ENCODE data around the gene LILRA6. TPM values are rescaled to one million over a fixed set of nuclear protein-coding genes. Genes with fewer than 3 reads are reported as not detected.
A peak's percentile ranks its signal among the peaks of the same experiment; 100 is the strongest.
"Not testable (repeated sequence)": the region's sequence is repeated elsewhere in the genome, so short reads cannot be mapped to it uniquely, and the experiment has no call there.

The LILRA6 gene
- total RNA-seq, 6 donors from 2014 or later = 4.0 to 38.3 (median 15.2) TPM

DNA sequence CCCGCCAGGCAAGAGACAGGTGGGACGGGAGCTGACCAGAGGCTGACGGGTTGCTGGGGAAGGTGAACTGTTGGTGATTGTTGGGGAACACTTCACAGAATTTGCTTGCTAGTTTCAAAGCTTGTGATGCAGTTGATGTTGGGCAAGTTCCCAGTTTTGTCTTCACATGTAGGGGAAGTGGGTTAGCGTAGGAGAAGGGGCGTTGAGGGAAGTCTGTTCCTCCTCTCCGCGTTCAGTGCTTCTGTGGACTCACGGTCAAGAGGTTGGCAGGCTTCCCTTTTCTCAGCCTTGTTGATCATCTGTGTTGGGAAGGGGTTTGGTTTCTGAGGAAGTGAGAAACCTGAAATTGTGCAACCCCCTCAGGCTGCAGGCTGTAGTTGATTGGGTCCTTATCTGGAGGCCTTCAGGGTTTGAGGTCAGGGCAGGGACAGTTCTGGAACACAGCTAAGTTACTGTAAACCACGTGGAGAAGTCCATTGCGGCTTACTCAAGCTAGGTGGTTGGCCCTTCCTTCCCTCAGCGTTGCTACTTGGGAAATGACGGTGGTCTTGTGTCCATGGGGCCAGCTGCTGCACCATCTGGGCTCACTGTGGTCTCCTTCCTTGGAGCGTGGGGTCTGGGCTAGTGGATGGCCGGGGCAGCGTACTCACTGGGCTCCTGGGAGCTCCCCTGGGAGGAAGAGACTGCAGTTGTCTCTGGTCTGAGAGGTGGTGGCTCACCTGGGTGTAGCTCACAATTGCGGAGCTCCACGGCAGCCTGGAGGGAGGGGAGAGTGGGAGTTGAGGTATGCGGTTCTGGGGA, 34.4 kb downstream of the LILRA6 start:
- peaks cover 3 to 56% (median 44%) of the 10 kb centered on the region in 4 donors for H3K36me3 ChIP-seq

DNA sequence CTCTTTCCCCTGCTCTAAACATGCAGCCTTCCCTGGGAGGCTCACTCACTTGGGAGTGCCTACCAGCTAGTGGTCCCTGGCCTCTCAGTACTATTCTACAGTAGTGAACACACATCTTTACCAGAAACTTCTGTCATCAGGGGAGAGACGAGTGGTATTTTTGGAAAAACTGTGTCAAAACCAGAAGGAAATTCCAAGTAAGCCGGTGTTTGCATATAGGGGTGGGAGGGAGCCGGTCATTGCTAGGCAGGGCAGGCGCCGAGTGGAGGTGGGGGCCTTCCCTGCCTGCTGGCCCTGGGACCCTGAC, 35.0 kb downstream of the LILRA6 start:
- DNase-seq = peak in 1 of 2 donors; percentile 84
- no peak for ATAC-seq (ENCODE audit: low FRiP score in 2 of 2)
- H3K36me3 ChIP-seq = peaks cover 3 to 62% (median 50%) of the 10 kb centered on the region in 4 donors
- peak overlapping the region in 1 of 4 donors; percentile 86 for H3K4me3 ChIP-seq
- peak overlapping the region; percentile 89 to 96 (median 95) for H3K27ac ChIP-seq
- peaks cover 71 to 89% (median 87%) of the 10 kb centered on the region in 4 donors for H3K4me1 ChIP-seq
- WGBS, 2 donors = 16 to 51% methylated on average over 5 of the region's 5 CpGs
- H3K27me3 ChIP-seq = no peaks in the 10 kb centered on the region
- H3K9me3 ChIP-seq = no peaks in the 10 kb centered on the region
- TF ChIP-seq POLR2A (IDR thresholded peaks at IDR 0.05) = no peak
- no peak for TF ChIP-seq POLR2AphosphoS5 (IDR thresholded peaks at IDR 0.05)
- TF ChIP-seq EP300 (IDR thresholded peaks at IDR 0.05) = no peak
- TF ChIP-seq, protein P1, sequence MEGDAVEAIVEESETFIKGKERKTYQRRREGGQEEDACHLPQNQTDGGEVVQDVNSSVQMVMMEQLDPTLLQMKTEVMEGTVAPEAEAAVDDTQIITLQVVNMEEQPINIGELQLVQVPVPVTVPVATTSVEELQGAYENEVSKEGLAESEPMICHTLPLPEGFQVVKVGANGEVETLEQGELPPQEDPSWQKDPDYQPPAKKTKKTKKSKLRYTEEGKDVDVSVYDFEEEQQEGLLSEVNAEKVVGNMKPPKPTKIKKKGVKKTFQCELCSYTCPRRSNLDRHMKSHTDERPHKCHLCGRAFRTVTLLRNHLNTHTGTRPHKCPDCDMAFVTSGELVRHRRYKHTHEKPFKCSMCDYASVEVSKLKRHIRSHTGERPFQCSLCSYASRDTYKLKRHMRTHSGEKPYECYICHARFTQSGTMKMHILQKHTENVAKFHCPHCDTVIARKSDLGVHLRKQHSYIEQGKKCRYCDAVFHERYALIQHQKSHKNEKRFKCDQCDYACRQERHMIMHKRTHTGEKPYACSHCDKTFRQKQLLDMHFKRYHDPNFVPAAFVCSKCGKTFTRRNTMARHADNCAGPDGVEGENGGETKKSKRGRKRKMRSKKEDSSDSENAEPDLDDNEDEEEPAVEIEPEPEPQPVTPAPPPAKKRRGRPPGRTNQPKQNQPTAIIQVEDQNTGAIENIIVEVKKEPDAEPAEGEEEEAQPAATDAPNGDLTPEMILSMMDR (IDR thresholded peaks at IDR 0.05) = no peak

More for the DNA sequence above, 34.4 kb downstream of the LILRA6 start:
- TF ChIP-seq POLR2A (IDR thresholded peaks at IDR 0.05) (peak in 3 of 4 donors; percentile 41 to 73 (median 54)), POLR2AphosphoS5 (IDR thresholded peaks at IDR 0.05) (peak; percentile 86 to 98), EP300 (IDR thresholded peaks at IDR 0.05) (peak; percentile 94 to 97 (median 96))
- TF ChIP-seq, protein P1 (IDR thresholded peaks at IDR 0.05) = peak in 1 of 6 experiments; percentile 1
- H3K4me1 ChIP-seq = peaks cover 66 to 83% (median 81%) of the 10 kb centered on the region in 4 donors
- H3K27ac ChIP-seq = peak overlapping the region; percentile 91 to 96 (median 95)
- DNase-seq (peak in 1 of 2 donors; percentile 97), ATAC-seq (ENCODE audit: low FRiP score in 2 of 2) (peak; percentile 81)
- no peaks in the 10 kb centered on the region for H3K9me3 ChIP-seq
- H3K27me3 ChIP-seq = no peaks in the 10 kb centered on the region
- WGBS, 2 donors = 38 to 55% methylated on average over 12 of the region's 18 CpGs
- H3K4me3 ChIP-seq = peak overlapping the region in 2 of 4 donors; percentile 10 to 86

DNA sequence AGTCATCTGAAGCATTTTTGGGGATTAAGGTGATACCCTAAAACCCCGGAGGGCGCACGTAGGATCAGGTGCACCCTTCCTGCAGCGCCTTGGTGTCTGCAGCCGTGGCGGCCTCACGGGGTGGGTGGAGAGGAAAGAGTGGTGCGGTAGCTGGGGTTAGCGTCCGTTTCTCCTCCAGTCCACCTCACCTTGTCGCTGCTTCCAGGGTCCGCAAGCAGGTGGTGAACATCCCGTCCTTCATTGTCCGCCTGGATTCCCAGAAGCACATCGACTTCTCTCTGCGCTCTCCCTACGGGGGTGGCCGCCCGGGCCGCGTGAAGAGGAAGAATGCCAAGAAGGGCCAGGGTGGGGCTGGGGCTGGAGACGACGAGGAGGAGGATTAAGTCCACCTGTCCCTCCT, 35.4 kb downstream of the LILRA6 start:
- H3K9me3 ChIP-seq; H3K27me3 ChIP-seq; ATAC-seq (ENCODE audit: low FRiP score in 2 of 2): not testable (repeated sequence)
- Histone ChIP-seq H3K4me3 (peak overlapping the region in 2 of 4 donors; percentile 2 to 86), H3K4me1 (peaks cover 76 to 93% (median 91%) of the 10 kb centered on the region in 4 donors), H3K36me3 (peaks cover 3 to 66% (median 54%) of the 10 kb centered on the region in 4 donors), H3K27ac (peak overlapping the region; percentile 89 to 96 (median 95))
- WGBS, 2 donors = 72 to 73% methylated on average over 22 to 23 of the region's 23 CpGs
- peak in 1 of 2 donors; percentile 85 for DNase-seq

DNA sequence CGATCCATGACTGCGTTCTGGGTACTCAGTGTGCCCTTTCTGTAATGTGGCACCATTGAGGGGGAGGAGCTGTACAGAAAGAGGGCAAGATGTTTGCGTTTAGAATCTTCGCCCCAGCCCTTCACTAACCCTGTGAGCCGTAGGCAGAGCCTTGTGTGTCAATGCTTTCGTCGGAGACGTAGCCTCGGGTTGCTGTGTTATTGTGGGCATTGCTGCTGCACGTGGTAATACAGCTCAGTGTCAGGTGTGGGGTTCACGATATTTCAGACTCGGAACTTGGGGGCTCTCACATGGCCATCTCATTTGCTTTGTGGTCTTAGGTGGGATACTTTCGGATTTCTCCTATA, 35.8 kb downstream of the LILRA6 start:
- DNase-seq (no peak), ATAC-seq (ENCODE audit: low FRiP score in 2 of 2) (no peak)
- Histone ChIP-seq H3K36me3 (peaks cover 3 to 70% (median 58%) of the 10 kb centered on the region in 4 donors), H3K4me1 (peaks cover 80 to 97% (median 95%) of the 10 kb centered on the region in 4 donors), H3K9me3 (no peaks in the 10 kb centered on the region), H3K4me3 (peak overlapping the region in 2 of 4 donors; percentile 2 to 86), H3K27me3 (no peaks in the 10 kb centered on the region), H3K27ac (peak overlapping the region; percentile 89 to 96 (median 95))
- 67 to 81% methylated on average over 9 to 13 of the region's 13 CpGs for WGBS, 2 donors
- no peak for TF ChIP-seq POLR2AphosphoS5 (IDR thresholded peaks at IDR 0.05)
- no peak for TF ChIP-seq POLR2A (IDR thresholded peaks at IDR 0.05)
- no peak for TF ChIP-seq EP300 (IDR thresholded peaks at IDR 0.05)
- TF ChIP-seq, protein P1 (IDR thresholded peaks at IDR 0.05) = no peak

DNA sequence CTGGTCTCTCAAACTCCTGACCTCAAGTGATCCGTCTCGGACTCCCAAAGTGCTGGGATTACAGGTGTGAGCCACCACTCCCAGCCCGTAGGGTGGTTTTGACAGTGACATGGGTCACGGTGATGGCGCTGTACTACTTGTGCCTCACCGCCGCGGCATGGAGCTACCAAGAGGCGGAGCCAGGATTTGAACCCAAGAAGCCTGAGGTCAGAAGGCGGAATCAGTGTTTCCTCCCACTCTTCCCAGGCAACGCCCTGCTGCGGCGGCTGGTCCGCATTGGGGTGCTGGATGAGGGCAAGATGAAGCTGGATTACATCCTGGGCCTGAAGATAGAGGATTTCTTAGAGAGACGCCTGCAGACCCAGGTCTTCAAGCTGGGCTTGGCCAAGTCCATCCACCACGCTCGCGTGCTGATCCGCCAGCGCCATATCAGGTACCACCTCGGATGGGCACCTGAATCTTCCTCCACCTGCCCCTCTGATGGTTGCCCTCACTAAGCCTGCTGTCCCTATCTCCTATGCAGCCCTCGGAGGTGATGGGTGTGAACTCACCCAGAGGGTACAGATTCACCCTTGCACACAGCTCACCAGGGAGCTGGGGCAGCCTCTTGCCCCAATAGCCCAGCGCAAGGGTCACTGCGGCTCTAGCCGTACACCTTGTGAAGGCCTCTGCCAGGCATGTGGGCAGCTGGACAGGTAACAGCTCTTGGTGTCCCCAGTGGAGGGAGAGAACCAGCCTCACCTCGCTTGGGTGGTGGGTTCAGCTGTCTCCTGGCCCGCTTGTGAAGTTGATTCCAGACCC, 36.4 kb downstream of the LILRA6 start:
- Histone ChIP-seq H3K27ac (peak overlapping the region; percentile 89 to 96 (median 95)), H3K27me3 (no peaks in the 10 kb centered on the region), H3K4me3 (peak overlapping the region in 1 of 4 donors; percentile 86), H3K9me3 (no peaks in the 10 kb centered on the region), H3K36me3 (peaks cover 3 to 75% (median 61%) of the 10 kb centered on the region in 4 donors), H3K4me1 (peaks cover 84 to 99% (median 98%) of the 10 kb centered on the region in 4 donors)
- no peak for ATAC-seq (ENCODE audit: low FRiP score in 2 of 2)
- DNase-seq = peak in 1 of 2 donors; percentile 83
- TF ChIP-seq POLR2A (IDR thresholded peaks at IDR 0.05) = peak in 1 of 4 donors; percentile 30
- TF ChIP-seq POLR2AphosphoS5 (IDR thresholded peaks at IDR 0.05) = peak in 1 of 2 donors; percentile 16
- TF ChIP-seq EP300 (IDR thresholded peaks at IDR 0.05) = no peak
- 83 to 93% methylated on average over 16 to 24 of the region's 27 CpGs for WGBS, 2 donors
